22Rv1 (cell line): ENCODE measurements around the gene GPHN.

ENCODE experiments used
- ZFX ChIP-seq: fragments of 450-650 bp; IDR thresholded peaks from 2 replicates; pipeline ENCODE4 v1.6.1; 2017; ENCODE audit warnings: antibody characterized with exemption, borderline replicate concordance
- TF ChIP-seq, protein P1 (sequence below): fragments of 450-650 bp; IDR thresholded peaks from 2 replicates; pipeline ENCODE4 v1.5.1; 2017; ENCODE audit warnings: mild to moderate bottlenecking

DNA sequence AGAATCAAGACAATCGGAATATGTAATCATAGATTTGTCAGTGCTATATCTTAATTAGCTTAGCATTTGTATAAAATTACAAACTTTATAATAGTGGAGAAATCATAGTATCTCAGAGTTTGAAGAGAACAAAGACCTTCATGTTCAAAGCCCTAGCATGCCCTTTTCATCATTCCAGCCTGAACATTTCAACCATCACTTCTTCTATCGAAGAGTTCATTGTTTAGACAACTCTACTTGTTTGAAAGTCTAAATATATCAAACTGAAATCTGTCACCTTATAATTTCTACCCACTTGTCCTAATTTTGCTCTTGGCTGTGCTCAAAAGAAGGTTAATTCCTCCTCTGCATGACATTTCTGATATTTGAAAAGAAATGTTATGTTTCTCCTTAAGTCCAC lies 325.9 kb downstream of the GPHN start:
- TF ChIP-seq, protein P1, sequence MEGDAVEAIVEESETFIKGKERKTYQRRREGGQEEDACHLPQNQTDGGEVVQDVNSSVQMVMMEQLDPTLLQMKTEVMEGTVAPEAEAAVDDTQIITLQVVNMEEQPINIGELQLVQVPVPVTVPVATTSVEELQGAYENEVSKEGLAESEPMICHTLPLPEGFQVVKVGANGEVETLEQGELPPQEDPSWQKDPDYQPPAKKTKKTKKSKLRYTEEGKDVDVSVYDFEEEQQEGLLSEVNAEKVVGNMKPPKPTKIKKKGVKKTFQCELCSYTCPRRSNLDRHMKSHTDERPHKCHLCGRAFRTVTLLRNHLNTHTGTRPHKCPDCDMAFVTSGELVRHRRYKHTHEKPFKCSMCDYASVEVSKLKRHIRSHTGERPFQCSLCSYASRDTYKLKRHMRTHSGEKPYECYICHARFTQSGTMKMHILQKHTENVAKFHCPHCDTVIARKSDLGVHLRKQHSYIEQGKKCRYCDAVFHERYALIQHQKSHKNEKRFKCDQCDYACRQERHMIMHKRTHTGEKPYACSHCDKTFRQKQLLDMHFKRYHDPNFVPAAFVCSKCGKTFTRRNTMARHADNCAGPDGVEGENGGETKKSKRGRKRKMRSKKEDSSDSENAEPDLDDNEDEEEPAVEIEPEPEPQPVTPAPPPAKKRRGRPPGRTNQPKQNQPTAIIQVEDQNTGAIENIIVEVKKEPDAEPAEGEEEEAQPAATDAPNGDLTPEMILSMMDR, result no peak
- TF ChIP-seq ZFX, result no peak
